ENCODE measurements around the gene FHOD3.

The FHOD3 gene

GRCh38 chr18:36640021-36640952 is 342.8 kb downstream of the FHOD3 start:
- DNase-seq = no peak

GRCh38 chr18:36643061-36643460 is 345.5 kb downstream of the FHOD3 start:
- no peak for DNase-seq

- no peak for DNase-seq
Measured at GRCh38 chr18:36648803-36649202, 351.3 kb downstream of the FHOD3 start.

- no peak for DNase-seq
Measured at GRCh38 chr18:36649205-36649604, 351.7 kb downstream of the FHOD3 start.

DNA sequence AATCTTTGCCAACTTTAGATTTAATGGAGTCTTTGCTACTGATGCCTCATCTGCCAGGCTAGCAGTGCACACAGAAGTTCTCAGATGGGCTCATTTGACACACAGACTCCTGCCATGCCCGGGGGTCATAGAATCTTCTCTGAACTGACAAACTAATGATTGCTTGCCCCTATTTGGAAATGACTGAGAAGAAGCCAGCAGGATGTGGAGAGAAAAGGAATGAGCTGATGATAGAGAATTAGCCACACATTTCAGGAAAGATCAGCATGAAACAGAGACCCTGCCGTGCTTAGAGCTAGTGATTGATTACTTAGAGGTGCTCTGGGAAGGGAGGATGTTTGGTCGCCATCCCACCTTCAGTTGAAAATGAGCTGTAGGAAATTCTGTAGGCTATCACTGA is 352.8 kb downstream of the FHOD3 start:
- no peak for DNase-seq

DNA sequence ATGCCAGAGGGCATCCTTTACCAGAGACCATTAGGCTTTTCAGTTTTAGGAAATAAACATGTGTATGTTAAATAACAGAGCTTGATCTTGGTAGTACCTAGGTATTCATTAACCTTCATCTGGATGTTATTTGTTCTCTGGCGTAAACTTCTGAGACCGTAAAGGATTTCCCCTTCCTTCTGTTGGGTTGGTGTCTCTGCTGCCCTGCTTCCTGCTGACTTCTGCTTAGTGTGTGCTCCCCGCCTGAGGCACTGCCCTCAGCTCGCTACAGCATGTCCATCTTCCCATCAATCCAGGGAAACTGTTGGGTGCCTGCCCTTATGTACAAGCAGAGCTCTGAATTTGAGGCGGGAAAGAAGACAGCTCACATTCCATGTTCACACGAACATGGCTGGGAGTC is 353.4 kb downstream of the FHOD3 start:
- DNase-seq = no peak

GRCh38 chr18:36652503-36652902 is 355.0 kb downstream of the FHOD3 start:
- no peak for DNase-seq

GRCh38 chr18:36653141-36653869 is 355.8 kb downstream of the FHOD3 start:
- no peak for DNase-seq

GRCh38 chr18:36653870-36654269 is 356.4 kb downstream of the FHOD3 start:
- no peak for DNase-seq

GRCh38 chr18:36655074-36655473 is 357.6 kb downstream of the FHOD3 start:
- DNase-seq = no peak

GRCh38 chr18:36655930-36656329 is 358.4 kb downstream of the FHOD3 start:
- DNase-seq = no peak

- DNase-seq = no peak
Measured at GRCh38 chr18:36658611-36659010, 361.1 kb downstream of the FHOD3 start.

DNA sequence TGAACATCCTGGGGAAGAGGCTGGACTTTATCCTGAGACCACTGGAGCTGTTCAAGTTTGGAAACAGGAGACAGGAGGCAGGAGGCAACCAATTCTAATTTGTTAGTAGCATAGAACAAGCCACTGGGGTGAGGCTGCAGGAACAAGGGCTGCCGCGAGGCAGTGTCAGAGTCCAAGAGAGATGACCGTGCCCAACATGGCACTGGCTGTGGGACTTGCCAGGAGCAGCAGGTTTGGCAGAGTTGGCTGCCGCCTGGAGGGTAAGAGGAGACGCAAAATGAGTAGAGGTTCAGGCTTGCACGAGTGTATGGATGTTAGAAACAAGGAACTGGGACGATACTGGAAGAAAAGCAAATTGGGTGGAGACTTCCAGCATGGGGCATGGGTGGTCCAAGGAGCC is 362.8 kb downstream of the FHOD3 start:
- DNase-seq = no peak

DNA sequence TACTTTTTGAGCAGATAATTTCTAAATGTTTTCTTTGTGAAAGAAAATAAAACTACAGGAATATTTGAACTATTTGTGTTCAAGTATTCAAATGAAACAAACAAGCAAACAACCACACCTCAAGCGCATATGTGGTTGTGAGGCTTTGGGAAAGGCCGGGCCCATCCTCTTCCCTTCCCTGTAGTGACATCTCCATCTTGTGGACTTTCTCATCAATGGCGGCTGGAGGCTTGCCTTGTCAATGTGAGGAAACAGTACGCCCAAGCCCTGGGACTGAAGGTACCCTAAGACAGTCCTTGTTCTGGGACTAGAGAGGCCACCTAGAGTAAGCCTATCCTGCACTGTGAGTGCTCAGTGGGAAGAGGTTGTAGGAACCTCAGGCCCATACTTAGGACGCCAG is 364.5 kb downstream of the FHOD3 start:
- no peak for DNase-seq

- DNase-seq = no peak
Measured at GRCh38 chr18:36663312-36663711, 365.8 kb downstream of the FHOD3 start.

DNA sequence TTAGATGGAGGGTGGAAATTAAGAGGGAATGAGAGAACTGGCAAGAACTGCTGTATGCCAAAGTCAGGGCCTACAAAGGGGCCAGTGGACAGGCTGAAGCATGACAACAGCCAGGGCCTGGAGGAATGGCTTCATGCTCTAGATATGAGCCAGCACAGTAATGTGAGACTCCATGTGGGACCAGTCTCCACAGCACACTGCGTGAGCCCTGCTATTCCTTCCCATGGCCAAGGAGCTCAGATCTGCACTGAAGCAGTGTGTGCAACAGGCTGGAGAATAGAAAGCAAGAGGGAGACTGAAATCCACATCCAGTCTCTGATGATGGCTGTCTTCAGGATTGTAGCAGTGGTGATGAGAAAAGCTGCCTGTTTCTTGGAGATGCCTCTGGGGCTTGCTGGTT is 368.4 kb downstream of the FHOD3 start:
- no peak for DNase-seq

DNA sequence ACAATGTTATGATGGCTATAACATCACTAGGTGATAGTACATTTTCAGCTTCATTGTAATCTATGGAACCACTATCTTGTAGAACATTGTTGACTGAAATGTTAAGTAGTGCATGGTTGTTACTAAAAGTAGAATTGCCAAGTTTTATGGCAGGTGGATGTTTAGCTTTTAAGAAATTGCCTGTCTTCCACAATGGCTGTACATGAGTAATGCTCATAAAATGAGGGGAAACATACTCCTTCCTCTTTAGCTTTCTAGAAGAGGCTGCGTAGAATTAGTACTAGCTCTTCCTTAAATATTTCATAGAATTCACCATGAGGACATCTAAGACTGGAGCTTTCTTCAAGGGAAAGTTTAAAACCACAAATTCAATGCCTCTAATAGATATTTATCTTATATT is 370.3 kb downstream of the FHOD3 start:
- DNase-seq = no peak

GRCh38 chr18:36668349-36668748 is 370.8 kb downstream of the FHOD3 start:
- no peak for DNase-seq

GRCh38 chr18:36672437-36673344 is 375.2 kb downstream of the FHOD3 start:
- DNase-seq = no peak

- DNase-seq = no peak
Measured at GRCh38 chr18:36673452-36673851, 375.9 kb downstream of the FHOD3 start.

DNA sequence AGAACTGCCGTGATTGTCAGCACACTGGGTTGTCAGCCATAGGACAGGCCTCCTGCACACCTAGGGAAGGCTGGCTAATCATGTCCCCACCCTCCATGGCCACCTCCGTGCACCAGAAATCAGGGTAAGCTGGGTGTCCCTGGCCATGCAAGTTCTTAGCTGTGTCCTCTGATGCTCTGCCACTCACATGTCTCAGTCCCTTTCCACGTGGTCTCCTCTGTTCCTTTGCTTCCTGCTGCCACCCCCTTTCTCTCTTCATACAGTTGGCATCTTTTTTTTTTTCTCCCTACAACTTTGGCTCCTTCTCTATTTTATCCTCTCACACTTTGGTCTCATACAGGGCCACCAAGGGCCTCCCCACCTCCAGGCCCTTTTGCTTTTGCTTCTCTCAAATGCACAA is 377.6 kb downstream of the FHOD3 start:
- no peak for DNase-seq

DNA sequence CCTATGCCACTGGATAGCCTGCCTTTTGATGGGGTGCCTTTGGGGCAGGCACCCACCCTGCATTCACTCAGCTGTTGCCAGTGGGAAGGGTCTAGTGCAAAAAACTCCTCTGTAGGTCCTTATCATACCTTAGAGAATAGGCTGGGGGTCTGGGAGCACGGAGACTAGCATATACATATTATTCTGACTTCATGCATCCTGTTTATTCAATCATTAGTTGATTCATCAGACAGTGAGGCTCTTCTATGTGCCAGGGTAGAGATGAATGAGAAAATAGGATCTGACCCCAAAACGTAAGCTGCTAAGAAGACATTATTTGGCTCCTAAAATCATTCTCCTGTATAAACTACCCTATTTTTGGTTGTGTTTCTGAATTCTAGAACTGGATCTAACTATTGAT is 378.0 kb downstream of the FHOD3 start:
- no peak for DNase-seq

GRCh38 chr18:36676629-36677028 is 379.1 kb downstream of the FHOD3 start:
- DNase-seq = no peak

Data from CD4-positive, alpha-beta T cell treated with Interleukin-10 for 1 hour (primary cell).